NCI-H82 (cell line): ENCODE results near the gene PTPRG.
"Not testable (repeated sequence)": the region's sequence is repeated elsewhere in the genome, so short reads cannot be mapped to it uniquely, and the experiment has no call there.

Source experiments
- DNase-seq: peaks from one replicate; lab custom pipeline; 2025; lab: John Stamatoyannopoulos, UW

Gene PTPRG

GRCh38 chr3:61724801-61725200 lies 163.4 kb downstream of the PTPRG start:
- no peak for DNase-seq

- DNase-seq = peak; percentile 1
Measured at GRCh38 chr3:61725851-61726333, 164.5 kb downstream of the PTPRG start.

- DNase-seq = no peak
Measured at GRCh38 chr3:61727435-61727834, 166.1 kb downstream of the PTPRG start.

- DNase-seq = peak; percentile 81
Measured at GRCh38 chr3:61729038-61729634, 167.8 kb downstream of the PTPRG start.

GRCh38 chr3:61730056-61730455 lies 168.7 kb downstream of the PTPRG start:
- peak; percentile 22 for DNase-seq

GRCh38 chr3:61730577-61731231 lies 169.3 kb downstream of the PTPRG start:
- no peak for DNase-seq

GRCh38 chr3:61733000-61733399 lies 171.6 kb downstream of the PTPRG start:
- DNase-seq = no peak

- DNase-seq = peak; percentile 63
Measured at GRCh38 chr3:61733876-61734275, 172.5 kb downstream of the PTPRG start.

- no peak for DNase-seq
Measured at GRCh38 chr3:61734749-61735686, 173.6 kb downstream of the PTPRG start.

GRCh38 chr3:61736506-61736905 lies 175.1 kb downstream of the PTPRG start:
- no peak for DNase-seq

- no peak for DNase-seq
Measured at GRCh38 chr3:61739640-61740039, 178.3 kb downstream of the PTPRG start.

GRCh38 chr3:61740494-61740893 lies 179.1 kb downstream of the PTPRG start:
- DNase-seq = no peak

GRCh38 chr3:61741551-61741950 lies 180.2 kb downstream of the PTPRG start:
- DNase-seq = no peak

- DNase-seq = no peak
Measured at GRCh38 chr3:61742006-61742405, 180.6 kb downstream of the PTPRG start.

GRCh38 chr3:61743067-61743466 lies 181.7 kb downstream of the PTPRG start:
- no peak for DNase-seq

GRCh38 chr3:61743686-61744242 lies 182.4 kb downstream of the PTPRG start:
- no peak for DNase-seq

- DNase-seq = no peak
Measured at GRCh38 chr3:61748288-61748687, 186.9 kb downstream of the PTPRG start.

- no peak for DNase-seq
Measured at GRCh38 chr3:61750766-61751165, 189.4 kb downstream of the PTPRG start.

- no peak for DNase-seq
Measured at GRCh38 chr3:61758839-61759238, 197.5 kb downstream of the PTPRG start.

GRCh38 chr3:61760783-61761182 lies 199.4 kb downstream of the PTPRG start:
- not testable (repeated sequence) for DNase-seq

GRCh38 chr3:61761694-61762430 lies 200.5 kb downstream of the PTPRG start:
- no peak for DNase-seq
